Gastroesophageal sphincter (tissue), 4 donors: ENCODE measurements around the gene ARHGEF10L. TPM values are rescaled to one million over a fixed set of nuclear protein-coding genes. Genes with fewer than 3 reads are reported as not detected.

Experiments used
- ATAC-seq: fragments of 150-250 bp; one replicate; pipeline ENCODE4 v1.9.1; 2016; ENCODE audit warnings: mild to moderate bottlenecking, moderate library complexity
- H3K27ac ChIP-seq, 4 donors: fragments of 200-600 bp; sonication (generic) in 3 of 4; 1 replicate in 3 of 4; 2 replicates in 1 of 4; pipeline ENCODE4 v1.5.1; 2016 to 2019
- H3K27me3 ChIP-seq: fragments of 200-600 bp; sonication (generic); one replicate; pipeline ENCODE4 v1.5.1; 2019
- H3K36me3 ChIP-seq, 2 donors: fragments of 200-600 bp; sonication (generic); one replicate each; pipeline ENCODE4 v1.5.1; 2019; ENCODE audit warnings: control low read depth in 1 of 2
- H3K4me1 ChIP-seq, 3 donors: fragments of 200-600 bp; sonication (generic); 1 replicate in 2 of 3; 2 replicates in 1 of 3; pipeline ENCODE4 v1.5.1; 2016 to 2019; ENCODE audit warnings: control low read depth in 2 of 3
- H3K4me3 ChIP-seq, 2 donors: fragments of 200-600 bp; sonication (generic); one replicate each; pipeline ENCODE4 v1.5.1; 2019; ENCODE audit warnings: mild to moderate bottlenecking in 1 of 2, moderate library complexity in 1 of 2
- H3K9me3 ChIP-seq, 3 donors: fragments of 200-600 bp; sonication (generic); one replicate each; pipeline ENCODE4 v1.5.1; 2017 to 2019; ENCODE audit warnings: control low read depth in 2 of 3
- CTCF ChIP-seq, 4 experiments: fragments of 200-600 bp in 2 of 4; fragments of 450-650 bp in 2 of 4; sonication (generic) in 1 of 4; IDR thresholded peaks; one replicate each; pipeline ENCODE4 v1.5.1; 2017 to 2019; ENCODE audit warnings: antibody characterized with exemption in 4 of 4, mild to moderate bottlenecking in 2 of 4, moderate library complexity in 2 of 4
- EP300 ChIP-seq: sonication (generic); formaldehyde crosslinking; IDR thresholded peaks from one replicate; pipeline ENCODE4 v1.6.1; 2017; ENCODE audit warnings: antibody characterized with exemption, mild to moderate bottlenecking
- POLR2A ChIP-seq, 2 donors: fragments of 450-650 bp; IDR thresholded peaks; one replicate each; pipeline ENCODE4 v1.6.1; 2017; ENCODE audit warnings: antibody characterized with exemption in 2 of 2, mild to moderate bottlenecking in 2 of 2, moderate library complexity in 1 of 2
- POLR2AphosphoS5 ChIP-seq: sonication (generic); formaldehyde crosslinking; IDR thresholded peaks from one replicate; pipeline ENCODE4 v1.6.1; 2017; ENCODE audit warnings: antibody characterized with exemption
- whole genome bisulfite sequencing, 2 donors: methylation state at CpG; one replicate each; pipeline ENCODE4 v1.1.5; 2018; ENCODE audit warnings: low coverage in 1 of 2; 5-methylcytosine and 5-hydroxymethylcytosine counted together
- total RNA-seq, 4 donors: library from RNA; depleted of rRNA; stranded (reverse); fragments of >200 nt; gene quantifications; one replicate each; pipeline ENCODE4 v1.1.0, GENCODE V29; 2016

ARHGEF10L gene
- total RNA-seq, 4 donors from 2014 or later = 50.9 to 97.0 (median 80.3) TPM

GRCh38 chr1:17515902-17516301 lies 23.6 kb upstream of the ARHGEF10L start:
- no peak for ATAC-seq
- no peaks in the 10 kb centered on the region for H3K27me3 ChIP-seq
- 35% methylated on average over 2 of the region's 5 CpGs; no CpG with 5 or more reads in 1 of the 2 donors for WGBS, 2 donors
- H3K36me3 ChIP-seq = no peaks in the 10 kb centered on the region
- H3K4me3 ChIP-seq = no peak overlapping the region
- H3K27ac ChIP-seq = no peak overlapping the region
- H3K9me3 ChIP-seq = no peaks in the 10 kb centered on the region
- H3K4me1 ChIP-seq = peaks cover 0 to 15% (median 0%) of the 10 kb centered on the region in 3 donors
- no peak for TF ChIP-seq CTCF (IDR thresholded peaks at IDR 0.05)
- TF ChIP-seq POLR2A (IDR thresholded peaks at IDR 0.05) = no peak

- no peak for TF ChIP-seq CTCF (IDR thresholded peaks at IDR 0.05)
- no peak for TF ChIP-seq POLR2A (IDR thresholded peaks at IDR 0.05)
- TF ChIP-seq POLR2AphosphoS5 = no peak
- TF ChIP-seq EP300 = no peak
- WGBS, 2 donors = 33 to 38% methylated on average over 3 to 8 of the region's 13 CpGs
- H3K9me3 ChIP-seq = no peaks in the 10 kb centered on the region
These were observed 22.9 kb upstream of the ARHGEF10L start for GRCh38 chr1:17516303-17517214.

GRCh38 chr1:17520041-17520440 lies 19.5 kb upstream of the ARHGEF10L start:
- Histone ChIP-seq H3K4me1 (peaks cover 0 to 15% (median 0%) of the 10 kb centered on the region in 3 donors), H3K4me3 (no peak overlapping the region), H3K27ac (no peak overlapping the region), H3K9me3 (no peaks in the 10 kb centered on the region), H3K36me3 (no peaks in the 10 kb centered on the region), H3K27me3 (no peaks in the 10 kb centered on the region)
- WGBS, 2 donors = 59% methylated on average over 5 of the region's 12 CpGs; no CpG with 5 or more reads in 1 of the 2 donors
- no peak for ATAC-seq
- no peak for TF ChIP-seq EP300
- no peak for TF ChIP-seq CTCF (IDR thresholded peaks at IDR 0.05)
- TF ChIP-seq POLR2A (IDR thresholded peaks at IDR 0.05) = no peak
- TF ChIP-seq POLR2AphosphoS5 = no peak

More at GRCh38 chr1:17516303-17517214, 22.9 kb upstream of the ARHGEF10L start:
- Histone ChIP-seq H3K27ac (no peak overlapping the region), H3K27me3 (no peaks in the 10 kb centered on the region), H3K36me3 (no peaks in the 10 kb centered on the region), H3K4me3 (no peak overlapping the region), H3K4me1 (peaks cover 0 to 15% (median 0%) of the 10 kb centered on the region in 3 donors)
- ATAC-seq = no peak

- TF ChIP-seq POLR2AphosphoS5 = no peak
- TF ChIP-seq EP300 = no peak
- no peak for TF ChIP-seq CTCF (IDR thresholded peaks at IDR 0.05)
- no peak for TF ChIP-seq POLR2A (IDR thresholded peaks at IDR 0.05)
- no peak overlapping the region for H3K27ac ChIP-seq
- H3K27me3 ChIP-seq = no peaks in the 10 kb centered on the region
- no peaks in the 10 kb centered on the region for H3K36me3 ChIP-seq
- ATAC-seq = no peak
- H3K4me3 ChIP-seq = no peak overlapping the region
- H3K9me3 ChIP-seq = no peaks in the 10 kb centered on the region
- WGBS, 2 donors = 79 to 90% methylated on average over 2 to 8 of the region's 13 CpGs
- H3K4me1 ChIP-seq = peaks cover 0 to 15% (median 0%) of the 10 kb centered on the region in 3 donors
These were observed 18.8 kb upstream of the ARHGEF10L start for GRCh38 chr1:17520473-17521319.
